NT2/D1 (cell line): ENCODE results near the gene STPG2.

Source experiments
- SUZ12 ChIP-seq: IDR thresholded peaks from 2 replicates; pipeline ENCODE4 v1.6.1; 2011; ENCODE audit not compliant: insufficient read length, insufficient read depth; ENCODE audit errors: extremely low read depth
- YY1 ChIP-seq: IDR thresholded peaks from 2 replicates; pipeline ENCODE4 v1.6.1; 2011; ENCODE audit not compliant: insufficient read length, insufficient read depth
- ZNF274 ChIP-seq: IDR thresholded peaks from 2 replicates; pipeline ENCODE4 v1.6.1; 2011; ENCODE audit warnings: mild to moderate bottlenecking, low read depth, low read length

- TF ChIP-seq ZNF274 (no peak), SUZ12 (no peak), YY1 (no peak)
Measured at GRCh38 chr4:98113012-98113411, 30.3 kb downstream of the STPG2 start.
